ENCODE data around the gene TP53BP1.

- TF ChIP-seq POLR2A (IDR thresholded peaks at IDR 0.05) (no peak), CTCF (IDR thresholded peaks at IDR 0.05) (no peak)
Measured at GRCh38 chr15:43524254-43524845, 31.4 kb upstream of the TP53BP1 start.

Measured in testis (tissue), 2 donors.